Stimulated activated CD8-positive, alpha-beta memory T cell treated with anti-CD3 and anti-CD28 coated beads, Interleukin-15, amount 100 ng/mL, for 1 hour (primary cell): ENCODE data around the gene ZNF892.

Experiments
- DNase-seq: peaks from one replicate; pipeline ENCODE4 v3.0.0-alpha.2; 2020; ENCODE audit warnings: low read depth

ZNF892 gene

GRCh38 chr2:95207111-95207961 is at the start of gene ZNF892:
Gene ZNF892, plus strand, starts transcription at chr2:95207521. Its CDS starts 295 bp downstream, at chr2:95207816.
- peak; percentile 50 for DNase-seq

GRCh38 chr2:95158441-95158840 is 48.9 kb upstream of the ZNF892 start:
- DNase-seq, result no peak

- DNase-seq, result no peak
Measured at GRCh38 chr2:95158891-95159619, 48.3 kb upstream of the ZNF892 start.

- peak; percentile 32 for DNase-seq
Measured at GRCh38 chr2:95159690-95160449, 47.5 kb upstream of the ZNF892 start, which contains the start of gene ZNF514. Gene ZNF514, minus strand, starts transcription at chr2:95159848. Its CDS starts 6,595 bp downstream, at chr2:95153253.

GRCh38 chr2:95165030-95165370 is 42.3 kb upstream of the ZNF892 start:
- no peak for DNase-seq

GRCh38 chr2:95165371-95166064 is 41.8 kb upstream of the ZNF892 start, which contains the start of gene ZNF2:
Gene ZNF2, plus strand, starts transcription at chr2:95165809. Its CDS starts 10,418 bp downstream, at chr2:95176227.
- DNase-seq, result peak; percentile 97

- DNase-seq, result no peak
Measured at GRCh38 chr2:95166065-95166763, 41.1 kb upstream of the ZNF892 start.

GRCh38 chr2:95171902-95172301 is 35.4 kb upstream of the ZNF892 start:
- DNase-seq, result no peak

- no peak for DNase-seq
Measured at GRCh38 chr2:95174031-95174542, 33.2 kb upstream of the ZNF892 start.

- no peak for DNase-seq
Measured at GRCh38 chr2:95179451-95179850, 27.9 kb upstream of the ZNF892 start.

GRCh38 chr2:95181774-95182173 is 25.5 kb upstream of the ZNF892 start:
- no peak for DNase-seq

GRCh38 chr2:95185197-95185596 is 22.1 kb upstream of the ZNF892 start:
- no peak for DNase-seq

- no peak for DNase-seq
Measured at GRCh38 chr2:95185973-95186372, 21.3 kb upstream of the ZNF892 start.

- DNase-seq, result peak; percentile 9
Measured at GRCh38 chr2:95192956-95193355, 14.4 kb upstream of the ZNF892 start.

- no peak for DNase-seq
Measured at GRCh38 chr2:95203911-95204310, 3.4 kb upstream of the ZNF892 start.

- no peak for DNase-seq
Measured at GRCh38 chr2:95204396-95204795, 2.9 kb upstream of the ZNF892 start.

GRCh38 chr2:95206096-95206495 is 1.2 kb upstream of the ZNF892 start:
- DNase-seq, result no peak

GRCh38 chr2:95208106-95208505 is 785 bp downstream of the ZNF892 start:
- DNase-seq, result no peak

GRCh38 chr2:95215018-95215612 is 7.8 kb downstream of the ZNF892 start:
- no peak for DNase-seq

- DNase-seq, result no peak
Measured at GRCh38 chr2:95220449-95220848, 13.1 kb downstream of the ZNF892 start.
